Thoracic aorta (tissue), 2 donors: ENCODE data around the gene RAB30. TPM values are rescaled to one million over a fixed set of nuclear protein-coding genes. Genes with fewer than 3 reads are reported as not detected.
A peak's percentile ranks its signal among the peaks of the same experiment; 100 is the strongest.

ENCODE experiments used
- ATAC-seq: fragments of 150-250 bp; one replicate; pipeline ENCODE4 v1.8.0; 2017; ENCODE audit warnings: low read depth; ENCODE audit not compliant: insufficient number of reproducible peaks, low FRiP score
- DNase-seq: peaks from one replicate; pipeline ENCODE4 v3.0.0-alpha.2; 2020; ENCODE audit warnings: low spot score
- H3K27ac ChIP-seq, 2 donors: fragments of 200-600 bp; sonication (generic); 1 replicate in 1 of 2; 2 replicates in 1 of 2; pipeline ENCODE4 v1.5.1; 2016; ENCODE audit warnings: mild to moderate bottlenecking in 2 of 2, moderate library complexity in 2 of 2
- H3K27me3 ChIP-seq: fragments of 200-600 bp; sonication (generic); replicated peaks from 2 replicates; pipeline ENCODE4 v1.6.0; 2016; ENCODE audit warnings: mild to moderate bottlenecking; ENCODE audit not compliant: insufficient read depth
- H3K36me3 ChIP-seq: fragments of 200-600 bp; sonication (generic); one replicate; pipeline ENCODE4 v1.5.1; 2016
- H3K4me1 ChIP-seq, 2 donors: fragments of 200-600 bp; sonication (generic); 1 replicate in 1 of 2; 2 replicates in 1 of 2; pipeline versions ENCODE4 v1.5.1 to v1.6.0; 2016; ENCODE audit warnings: low read depth in 2 of 2, mild to moderate bottlenecking in 1 of 2; ENCODE audit not compliant: control insufficient read depth in 1 of 2
- H3K4me3 ChIP-seq: fragments of 200-600 bp; sonication (generic); 2 replicates; pipeline ENCODE4 v1.5.1; 2016; ENCODE audit warnings: mild to moderate bottlenecking
- H3K9me3 ChIP-seq: fragments of 200-600 bp; sonication (generic); 2 replicates; pipeline ENCODE4 v1.5.1; 2016
- CTCF ChIP-seq: fragments of 200-600 bp; sonication (generic); IDR thresholded peaks from one replicate; pipeline ENCODE4 v1.5.1; 2019; ENCODE audit warnings: antibody characterized with exemption
- total RNA-seq, 2 donors: library from RNA; depleted of rRNA; stranded (reverse); fragments of >200 nt; gene quantifications; one replicate each; pipeline versions ENCODE4 v1.1.0 to v1.2.3, GENCODE V29; 2016

The RAB30 gene
- total RNA-seq, 2 donors from 2014 or later: 16.6 to 25.7 TPM

- no peaks in the 10 kb centered on the region for H3K36me3 ChIP-seq
- ATAC-seq (peak; percentile 15), DNase-seq (no peak)
- no peak for TF ChIP-seq CTCF
- no peaks in the 10 kb centered on the region for H3K27me3 ChIP-seq
- peak overlapping the region; percentile 90 for H3K4me3 ChIP-seq
- peaks cover 21 to 42% of the 10 kb centered on the region in 2 donors for H3K4me1 ChIP-seq
- H3K9me3 ChIP-seq: no peaks in the 10 kb centered on the region
- peak overlapping the region; percentile 90 to 94 for H3K27ac ChIP-seq
These were observed 748 bp downstream of the RAB30 start for GRCh38 chr11:83070731-83071566.

- peaks cover 23 to 47% of the 10 kb centered on the region in 2 donors for H3K4me1 ChIP-seq
- no peak for TF ChIP-seq CTCF
- ATAC-seq: no peak
These were observed 1.5 kb downstream of the RAB30 start for GRCh38 chr11:83070044-83070701.

GRCh38 chr11:83069441-83070043, 2.2 kb downstream of the RAB30 start:
- H3K4me3 ChIP-seq: peak overlapping the region; percentile 90
- no peaks in the 10 kb centered on the region for H3K36me3 ChIP-seq
- no peak for ATAC-seq
- no peaks in the 10 kb centered on the region for H3K9me3 ChIP-seq
- no peaks in the 10 kb centered on the region for H3K27me3 ChIP-seq
- TF ChIP-seq CTCF: no peak
- peaks cover 23 to 45% of the 10 kb centered on the region in 2 donors for H3K4me1 ChIP-seq
- DNase-seq: no peak
- peak overlapping the region in 1 of 2 donors; percentile 32 for H3K27ac ChIP-seq

More at GRCh38 chr11:83070044-83070701, 1.5 kb downstream of the RAB30 start:
- Histone ChIP-seq H3K4me3 (peak overlapping the region; percentile 90), H3K9me3 (no peaks in the 10 kb centered on the region), H3K27me3 (no peaks in the 10 kb centered on the region), H3K36me3 (no peaks in the 10 kb centered on the region), H3K27ac (peak overlapping the region; percentile 90 to 94)
- no peak for DNase-seq

DNA sequence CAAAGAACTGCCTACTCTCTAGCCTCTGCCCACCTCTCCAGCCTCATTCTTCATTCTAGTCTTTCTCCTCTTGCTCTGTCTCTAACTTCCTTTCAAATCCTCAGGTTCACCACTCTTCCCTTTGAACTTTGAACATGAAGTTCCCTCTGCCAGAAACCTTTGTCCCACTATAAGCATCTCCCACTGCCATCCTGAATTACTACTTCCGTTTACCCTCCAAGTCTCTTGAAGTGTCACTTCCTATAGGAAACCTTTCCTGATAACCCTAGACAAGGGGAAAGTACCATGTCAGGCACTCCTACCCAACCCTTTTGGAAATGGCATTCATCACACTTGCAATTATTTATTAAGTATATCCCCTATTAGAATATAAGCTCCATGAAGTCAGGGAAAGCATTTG, 3.1 kb downstream of the RAB30 start:
- Histone ChIP-seq H3K4me3 (no peak overlapping the region), H3K27ac (peak overlapping the region in 1 of 2 donors; percentile 32), H3K4me1 (peaks cover 25 to 44% of the 10 kb centered on the region in 2 donors), H3K9me3 (no peaks in the 10 kb centered on the region), H3K36me3 (no peaks in the 10 kb centered on the region), H3K27me3 (no peaks in the 10 kb centered on the region)
- no peak for ATAC-seq
- no peak for DNase-seq
- TF ChIP-seq CTCF: no peak

DNA sequence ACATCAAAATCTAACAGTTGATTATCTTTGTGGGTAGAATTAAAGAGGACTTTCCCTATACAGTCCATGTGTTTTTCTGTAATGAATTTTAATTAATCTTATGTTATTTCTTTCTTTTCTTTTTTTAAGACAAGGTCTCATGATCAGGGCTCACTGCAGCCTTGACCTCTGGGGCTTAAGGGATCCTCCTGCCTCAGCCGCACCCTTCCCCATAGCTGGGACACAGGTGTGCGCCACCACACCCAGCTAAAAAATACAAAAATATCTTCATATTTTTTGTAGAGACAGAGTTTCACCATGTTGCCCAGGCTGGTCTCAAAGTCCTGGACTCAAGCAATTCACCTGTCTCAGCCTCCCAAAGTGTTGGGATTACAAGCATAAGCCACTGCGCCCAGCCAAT, 7.7 kb downstream of the RAB30 start:
- Histone ChIP-seq H3K36me3 (no peaks in the 10 kb centered on the region), H3K4me3 (no peak overlapping the region), H3K27me3 (no peaks in the 10 kb centered on the region), H3K4me1 (peaks cover 11 to 33% of the 10 kb centered on the region in 2 donors), H3K9me3 (no peaks in the 10 kb centered on the region), H3K27ac (no peak overlapping the region)
- no peak for DNase-seq
- no peak for TF ChIP-seq CTCF
- ATAC-seq: no peak
